EH (cell line): ENCODE measurements around the gene BCL2L1.
"Not testable (repeated sequence)": the region's sequence is repeated elsewhere in the genome, so short reads cannot be mapped to it uniquely, and the experiment has no call there.

ENCODE experiments used
- DNase-seq: peaks from one replicate; pipeline ENCODE4 v3.0.0-alpha.2; 2015; ENCODE audit warnings: low read depth

The BCL2L1 gene

DNA sequence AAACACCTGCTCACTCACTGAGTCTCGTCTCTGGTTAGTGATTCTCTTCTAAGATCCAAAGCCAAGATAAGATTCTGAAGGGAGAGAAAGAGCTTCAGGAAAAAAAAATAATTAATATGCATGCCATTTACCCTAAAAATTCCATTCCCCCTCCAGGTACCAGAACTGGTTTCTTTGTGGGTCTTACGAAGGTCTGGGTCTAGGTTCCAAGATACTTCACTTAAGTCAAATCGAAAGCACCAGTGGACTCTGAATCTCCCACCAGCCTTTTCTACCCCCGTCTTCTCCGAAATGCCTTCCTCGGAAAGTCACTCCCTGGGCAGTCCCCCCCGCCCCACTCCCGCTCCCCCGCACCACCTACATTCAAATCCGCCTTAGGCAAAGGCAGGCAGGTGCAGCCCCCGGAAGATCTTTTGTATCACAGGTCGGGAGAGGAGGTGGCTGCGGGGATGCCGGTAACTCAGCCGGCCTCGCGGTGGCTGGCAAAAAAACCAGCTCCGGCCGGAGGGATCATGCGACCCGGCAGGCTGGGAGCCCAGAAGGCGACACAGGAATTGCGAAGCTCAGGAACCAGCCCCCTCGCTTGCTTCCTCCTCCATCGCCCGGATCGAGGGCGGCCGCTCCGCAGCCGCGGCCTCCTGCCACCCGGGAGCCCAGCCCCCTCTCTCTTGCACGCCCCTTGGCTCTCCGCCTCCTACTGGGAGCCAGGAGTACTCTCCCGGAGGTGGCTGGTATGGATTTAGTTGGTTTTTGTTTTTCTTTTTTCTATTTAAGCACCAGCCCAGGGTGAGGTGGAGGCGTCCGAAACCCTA is at the start of gene BCL2L1:
Gene BCL2L1, minus strand, starts transcription at position 612 of the 812 bp plus-strand sequence. CDS start 650 bp downstream, outside the sequence.
- peak; percentile 89 for DNase-seq

DNA sequence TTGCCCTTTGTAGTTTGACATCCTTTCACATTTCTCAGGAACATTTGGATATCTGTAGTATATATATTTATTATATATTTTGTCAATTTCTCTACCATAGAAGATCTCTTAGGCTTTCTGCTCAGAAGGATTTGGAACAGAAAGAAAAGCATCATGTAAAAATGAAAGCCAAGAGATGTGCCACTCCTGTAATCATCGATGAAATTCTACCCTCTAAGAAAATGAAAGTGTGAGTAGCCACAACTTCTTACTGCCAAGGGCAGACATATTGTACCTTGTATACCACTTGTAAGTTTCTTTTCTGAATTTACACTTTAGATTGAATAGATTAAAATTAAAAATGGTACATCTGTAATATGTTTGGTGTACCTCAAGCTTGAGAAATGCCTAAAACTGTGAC is 47.6 kb upstream of the BCL2L1 start:
- DNase-seq, result peak; percentile 35

DNA sequence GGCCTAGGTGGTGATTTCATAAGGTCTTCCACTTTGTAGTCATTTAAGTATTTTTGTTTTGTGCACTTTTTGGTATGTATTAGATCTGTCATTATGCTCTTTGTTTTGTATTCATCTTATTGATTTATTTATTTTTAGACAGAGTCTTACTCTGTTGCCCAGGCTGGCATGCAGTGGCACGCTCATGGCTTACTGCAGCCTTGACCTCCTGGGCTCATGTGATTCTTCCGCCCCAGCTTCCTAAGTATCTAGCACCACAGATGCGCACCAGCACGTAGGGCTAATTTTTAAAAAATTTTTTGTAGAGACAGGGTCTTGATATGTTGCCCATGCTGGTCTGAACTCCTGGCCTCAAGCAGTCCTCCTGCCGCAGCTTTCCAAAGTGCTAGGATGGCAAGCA is 47.0 kb upstream of the BCL2L1 start:
- DNase-seq, result no peak

DNA sequence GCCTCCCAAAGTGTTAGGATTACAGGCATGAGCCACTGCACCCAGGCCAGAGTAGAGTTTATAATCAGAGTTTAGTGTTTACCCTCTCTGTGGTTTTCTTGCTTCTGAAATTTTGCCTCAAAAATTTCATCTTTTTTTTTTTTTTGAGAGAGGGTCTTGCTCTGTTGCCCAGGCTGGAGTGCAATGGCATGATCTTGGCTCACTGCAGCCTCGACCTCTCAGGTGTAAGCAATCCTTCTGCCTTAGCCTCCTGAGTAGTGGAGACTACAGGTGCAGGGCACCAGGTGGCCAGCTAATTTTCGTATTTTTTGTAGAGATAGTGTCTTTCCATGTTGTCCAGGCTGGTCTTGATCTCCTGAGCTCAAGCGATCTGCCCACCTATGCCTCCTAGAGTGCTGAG is 45.1 kb upstream of the BCL2L1 start:
- no peak for DNase-seq

DNA sequence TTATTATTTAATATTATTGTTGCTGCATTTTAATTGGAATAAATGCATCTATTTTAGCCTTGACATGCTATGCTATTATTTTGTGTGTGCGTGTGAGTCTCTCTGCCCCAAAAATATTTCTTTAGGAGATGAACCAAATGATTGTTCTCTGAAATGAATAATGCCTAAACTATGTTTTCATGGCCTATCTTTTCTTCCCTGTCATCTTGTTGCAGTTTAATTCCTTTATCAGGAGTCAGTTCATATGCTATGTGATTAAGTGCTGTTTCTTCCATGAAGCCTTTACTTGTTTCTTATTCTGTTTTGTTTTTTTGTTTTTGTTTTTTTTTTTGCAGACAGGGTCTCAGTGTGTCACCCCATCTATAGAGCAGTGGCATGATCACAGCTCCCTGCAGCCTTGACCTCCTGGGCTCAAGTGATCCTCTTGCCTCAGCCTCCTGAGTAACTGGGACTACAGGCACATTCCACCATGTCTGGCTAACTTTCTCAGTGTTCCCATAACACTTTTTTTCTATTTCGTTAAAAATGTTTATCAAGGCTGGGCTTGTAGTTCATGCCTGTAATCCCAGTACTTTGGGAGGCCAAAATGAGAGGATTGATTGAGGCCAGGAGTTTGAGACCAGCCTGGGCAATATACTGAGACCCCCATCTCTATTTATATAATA is 42.1 kb upstream of the BCL2L1 start:
- peak; percentile 86 for DNase-seq

DNA sequence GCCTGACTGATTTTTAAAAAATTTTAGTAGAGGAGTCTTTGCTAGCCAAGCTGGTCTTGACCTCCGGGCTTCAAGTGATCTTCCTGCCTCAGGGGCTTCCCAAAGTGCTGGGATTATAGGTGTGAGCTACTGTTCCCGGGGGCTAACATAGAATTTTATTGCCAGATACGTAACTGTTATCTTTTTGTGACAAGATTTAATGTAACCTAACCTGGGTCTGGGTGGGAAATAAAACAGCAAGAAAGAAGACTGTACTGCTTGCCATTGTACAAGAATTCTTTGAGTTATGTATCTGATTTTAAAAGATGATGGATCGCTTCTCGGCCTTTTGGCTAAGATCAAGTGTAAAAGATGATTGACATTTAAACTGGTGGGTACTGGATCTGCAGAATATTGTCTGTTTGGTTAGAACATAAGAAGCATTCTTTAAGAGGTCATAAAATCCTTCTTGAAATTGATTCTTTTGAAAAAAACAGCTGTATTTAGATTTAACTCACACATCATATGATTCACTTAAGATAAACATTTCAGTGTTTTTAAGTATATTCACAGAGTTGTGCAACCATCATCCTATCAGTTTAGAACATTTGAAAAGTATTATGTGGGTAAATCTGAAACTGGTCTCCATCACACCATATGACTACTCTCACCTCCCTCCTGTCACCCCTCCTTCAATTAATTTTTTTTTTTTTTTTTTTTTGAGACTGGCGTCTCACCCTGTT is 38.0 kb upstream of the BCL2L1 start:
- peak; percentile 78 for DNase-seq

DNA sequence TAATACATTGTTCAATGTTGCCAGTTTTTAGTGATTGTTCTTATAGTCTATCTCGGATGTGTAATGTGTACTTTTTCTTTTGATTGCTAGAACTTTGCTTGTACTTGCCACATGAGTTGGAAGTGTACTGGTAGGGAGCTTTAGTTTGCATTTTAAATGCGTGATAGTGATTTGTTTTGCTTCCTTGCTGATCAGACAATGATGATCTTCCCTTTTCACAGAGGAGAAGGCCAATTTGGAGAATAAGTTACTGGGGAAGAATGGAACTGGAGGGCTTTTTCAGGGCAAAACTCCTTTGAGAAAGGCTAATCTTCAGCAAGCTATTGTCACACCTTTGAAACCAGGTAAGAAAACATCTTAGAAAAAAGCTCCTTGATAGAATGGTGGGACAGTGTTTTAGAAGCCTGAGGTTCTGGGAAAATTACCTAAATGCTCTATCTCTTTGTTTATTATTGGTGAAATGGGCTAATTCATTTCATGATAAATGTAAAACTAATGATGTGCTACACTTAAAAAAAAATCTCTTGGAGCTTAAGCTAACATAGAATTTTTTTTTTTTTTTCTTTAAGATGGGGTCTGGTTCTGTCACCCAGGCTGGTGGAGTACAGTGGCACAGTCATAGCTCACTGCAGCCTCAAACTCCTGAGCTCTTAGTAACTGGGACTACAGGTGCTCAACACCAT is 37.3 kb upstream of the BCL2L1 start:
- no peak for DNase-seq

DNA sequence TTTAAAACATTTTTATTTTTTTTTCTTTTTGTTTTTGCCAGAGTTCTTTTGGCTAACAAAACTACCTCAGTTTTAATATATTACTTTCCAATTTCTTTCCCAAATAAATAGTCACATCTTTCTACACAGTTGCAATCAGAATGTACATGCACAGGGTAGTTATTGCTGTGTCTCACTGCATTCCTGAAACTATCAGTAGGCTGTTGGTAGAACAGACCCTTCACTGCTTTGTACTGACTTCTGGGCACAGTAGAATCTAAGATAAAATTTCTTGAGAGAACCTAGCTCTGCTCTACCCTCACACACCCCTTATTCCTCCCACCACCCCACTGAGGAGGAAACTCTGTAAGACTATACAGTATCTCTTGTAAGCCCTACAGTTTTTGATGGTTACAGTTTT is 36.3 kb upstream of the BCL2L1 start:
- no peak for DNase-seq

DNA sequence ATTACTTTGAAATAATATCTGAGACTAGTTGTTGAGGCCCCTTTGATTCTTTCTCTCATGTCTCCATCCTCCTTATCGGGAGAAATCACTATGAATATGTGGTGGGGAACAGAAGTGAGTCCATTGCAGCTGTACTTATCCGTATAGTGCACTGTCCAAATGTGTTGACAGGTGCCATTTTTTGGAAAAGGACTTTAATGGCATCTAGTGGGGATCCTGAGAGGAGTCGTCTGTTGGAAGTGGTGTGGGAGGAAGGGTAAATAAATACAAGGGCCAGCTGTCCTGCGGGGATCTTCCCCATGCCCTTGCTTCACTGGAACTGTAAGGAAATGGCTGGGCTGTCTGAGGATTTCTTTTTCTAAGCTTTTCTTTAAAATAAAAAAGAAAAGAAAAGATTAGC is 35.9 kb upstream of the BCL2L1 start:
- no peak for DNase-seq

DNA sequence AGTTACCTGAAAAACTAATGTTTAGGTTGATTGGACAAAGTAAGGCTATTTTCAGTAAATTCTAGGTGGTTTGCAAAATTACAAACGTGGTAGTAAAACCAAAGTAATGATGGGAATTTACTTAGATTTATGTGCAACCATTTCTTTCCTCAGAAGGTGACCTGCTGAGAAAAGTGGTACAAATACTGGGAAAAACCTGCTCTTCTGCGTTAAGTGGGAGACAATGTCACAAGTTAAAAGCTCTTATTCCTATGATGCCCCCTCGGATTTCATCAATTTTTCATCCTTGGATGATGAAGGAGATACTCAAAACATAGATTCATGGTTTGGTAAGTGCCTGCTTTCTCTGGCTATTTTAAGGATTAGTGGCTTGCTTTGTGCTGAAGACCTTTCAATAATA is 34.6 kb upstream of the BCL2L1 start:
- no peak for DNase-seq

DNA sequence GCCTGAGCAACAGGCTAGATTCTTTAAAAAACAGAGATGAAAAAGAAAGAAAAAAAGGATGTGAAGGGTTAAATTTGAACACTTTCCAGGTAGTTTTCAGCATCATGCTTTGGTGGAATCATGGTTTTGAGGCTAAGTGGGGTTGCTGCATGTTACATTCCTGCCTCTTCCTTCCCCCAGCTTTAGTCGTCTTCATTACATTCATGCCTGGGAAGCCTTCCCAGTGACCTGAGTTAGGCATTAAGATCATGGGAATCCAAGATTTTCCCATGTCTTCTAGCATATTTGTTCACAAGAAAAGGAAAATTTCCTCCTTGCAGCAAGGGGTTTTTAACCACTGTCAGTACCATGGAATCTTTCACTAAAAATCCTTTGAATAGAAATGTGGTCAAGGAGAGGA is 28.5 kb upstream of the BCL2L1 start:
- peak; percentile 97 for DNase-seq

DNA sequence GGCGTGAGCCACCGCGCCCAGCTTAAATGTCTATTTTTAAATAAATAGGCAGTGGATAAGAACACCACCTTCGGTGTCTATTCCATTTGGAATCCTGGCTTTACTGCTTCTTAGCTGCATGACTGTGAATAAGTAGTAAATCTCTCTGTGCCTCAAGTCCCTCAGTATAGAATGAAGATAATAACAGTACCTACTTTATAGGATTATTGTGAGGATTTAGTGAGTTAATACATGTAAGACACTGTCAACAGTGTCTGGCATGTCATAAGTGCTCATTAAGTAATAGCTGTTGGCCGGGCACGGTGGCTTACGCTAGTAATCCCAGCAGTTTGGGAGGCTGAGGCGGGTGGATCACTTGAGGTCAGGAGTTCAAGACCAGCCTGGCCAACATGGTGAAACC is 26.6 kb upstream of the BCL2L1 start:
- no peak for DNase-seq

DNA sequence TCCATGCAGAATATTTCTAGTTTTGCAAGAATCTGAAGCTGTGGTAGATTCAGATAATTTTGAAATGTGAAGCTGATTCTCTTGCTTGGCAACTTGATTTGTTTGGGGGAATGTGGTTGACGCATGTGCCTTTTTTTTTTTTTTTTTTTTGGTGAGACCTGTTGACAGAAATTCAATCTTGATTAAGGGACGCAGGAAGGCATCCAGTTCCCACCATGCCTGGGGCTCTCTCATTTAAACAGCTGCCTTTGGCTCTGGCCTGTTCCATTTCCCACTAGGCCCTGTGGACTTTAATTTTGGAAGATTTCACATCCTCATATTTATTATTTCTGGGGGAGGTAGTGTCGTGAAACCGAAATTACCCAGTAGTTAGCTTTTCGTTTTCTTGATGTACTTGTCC is 25.0 kb upstream of the BCL2L1 start:
- DNase-seq, result no peak

DNA sequence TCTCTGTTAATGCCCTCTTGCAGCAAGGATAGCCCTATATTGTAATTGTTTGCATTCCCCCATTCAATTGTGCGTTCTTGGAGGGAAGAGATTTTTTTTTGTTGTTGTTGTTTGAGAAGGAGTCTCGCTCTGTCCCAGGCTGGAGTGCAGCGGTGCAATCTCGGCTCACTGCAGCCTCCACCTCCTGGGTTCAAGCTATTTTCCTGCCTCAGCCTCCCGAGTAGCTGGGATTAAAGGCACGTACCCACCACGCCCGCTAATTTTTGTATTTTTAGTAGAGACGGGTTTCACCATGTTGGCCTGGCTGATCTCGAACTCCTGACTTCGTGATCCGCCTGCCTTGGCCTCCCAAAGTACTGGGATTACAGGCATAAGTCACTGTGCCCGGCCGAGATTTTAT is 24.4 kb upstream of the BCL2L1 start:
- DNase-seq, result not testable (repeated sequence)

DNA sequence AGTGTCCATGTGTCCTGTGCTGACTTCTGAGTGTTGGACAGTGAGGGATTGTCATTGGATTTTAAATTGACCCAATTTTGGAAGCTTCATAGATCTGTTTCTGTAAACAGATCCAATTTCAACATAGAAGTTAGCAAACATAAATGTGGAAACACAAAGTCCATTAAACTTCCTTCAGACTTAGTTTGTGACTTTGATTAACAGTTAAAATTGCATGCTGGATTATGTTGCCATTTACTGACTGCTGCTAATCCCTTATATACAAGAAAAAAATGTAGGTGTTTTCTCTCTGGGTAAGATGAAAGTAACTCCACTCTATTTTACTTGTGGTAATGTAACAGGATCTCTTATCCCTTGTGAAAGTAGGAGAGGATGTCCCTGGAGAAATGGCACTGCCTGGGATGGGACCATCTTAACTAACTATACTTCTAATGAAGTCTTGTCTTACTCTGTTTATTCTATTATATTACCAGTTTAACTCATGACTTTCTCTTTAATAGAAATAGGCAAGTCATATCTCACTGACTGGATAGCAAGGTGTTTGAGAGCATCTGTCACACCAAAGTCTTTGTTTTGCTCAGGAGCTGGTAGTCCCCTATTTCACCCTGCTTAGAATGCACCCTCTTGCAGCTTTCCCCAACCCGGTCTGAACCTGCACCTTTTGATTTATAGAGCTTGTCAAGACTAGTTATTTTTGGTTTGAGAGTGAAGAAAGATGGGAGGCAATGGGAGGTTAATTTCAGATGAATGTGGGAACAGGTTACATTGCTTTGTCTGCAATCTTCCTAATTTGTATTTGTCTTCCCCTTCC is 23.6 kb upstream of the BCL2L1 start:
- no peak for DNase-seq

DNA sequence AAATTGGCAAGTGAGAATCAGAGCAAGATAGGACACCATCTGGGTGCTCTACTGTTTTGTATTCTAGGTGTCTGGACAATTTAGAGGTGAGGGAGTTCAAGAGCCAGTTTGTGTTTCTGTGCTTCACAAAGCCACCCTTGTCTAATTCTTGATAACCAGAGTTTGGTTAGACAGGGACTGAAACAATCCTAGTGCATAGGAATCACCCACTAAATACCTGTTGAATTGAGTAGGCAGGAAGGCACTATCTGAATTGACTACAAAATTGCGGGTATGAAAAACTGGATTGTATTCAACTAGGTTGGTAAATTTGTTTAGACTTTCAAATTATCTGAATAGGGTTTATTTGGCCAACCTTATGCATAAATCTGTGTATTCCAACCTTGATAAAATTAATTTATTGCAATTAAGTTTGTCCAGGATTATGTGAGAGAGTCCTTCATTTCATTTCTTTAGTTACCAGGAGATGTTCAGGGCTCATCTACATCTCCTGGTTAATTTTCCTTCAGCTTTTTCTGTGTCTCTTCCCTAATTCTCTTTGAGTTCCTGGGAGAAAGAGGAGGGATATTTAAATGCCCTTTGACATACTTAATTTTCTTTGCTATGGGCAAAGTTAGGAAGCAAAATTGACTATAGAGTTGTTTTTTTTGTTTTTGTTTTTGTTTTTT is 18.1 kb upstream of the BCL2L1 start:
- no peak for DNase-seq

DNA sequence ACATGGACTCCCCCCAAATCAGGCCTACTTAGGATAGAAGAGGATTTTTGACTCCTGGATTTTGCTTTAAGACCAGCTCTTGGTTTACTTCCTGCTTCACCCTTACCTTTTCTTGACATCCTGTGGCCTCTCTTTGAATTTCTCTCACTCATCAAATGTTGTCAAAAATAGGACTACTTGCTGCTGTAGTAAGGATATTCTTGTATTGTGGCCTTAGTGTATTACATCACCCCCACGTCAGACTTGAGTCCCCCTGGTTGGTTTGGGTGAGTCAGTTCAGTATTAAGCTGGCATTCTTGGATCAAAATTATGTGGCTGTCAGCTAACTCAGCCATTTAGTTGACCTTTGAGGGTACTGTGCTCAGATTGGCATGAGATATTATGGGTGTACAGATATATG is 17.5 kb upstream of the BCL2L1 start:
- DNase-seq, result peak; percentile 64

DNA sequence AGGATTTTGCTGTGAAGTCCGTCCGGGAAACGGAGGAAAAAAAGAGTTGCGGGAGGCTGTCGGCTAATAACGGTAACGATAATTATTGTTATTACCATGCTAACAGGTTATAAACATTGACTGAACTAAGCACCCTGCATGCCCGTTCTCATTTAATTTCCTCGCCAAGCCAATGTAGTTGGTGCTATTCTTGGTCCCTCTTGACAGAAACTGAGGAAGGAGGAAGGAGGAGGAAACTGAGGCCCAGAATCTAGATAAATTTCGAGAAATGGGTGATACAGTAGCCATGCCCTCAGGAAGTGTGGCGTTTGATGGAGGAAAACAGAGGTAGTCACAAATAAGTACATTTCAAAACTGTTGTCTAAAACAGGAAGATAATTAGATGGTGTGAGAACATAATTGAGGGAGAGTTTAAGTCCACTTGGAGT is 16.9 kb upstream of the BCL2L1 start:
- DNase-seq, result no peak

DNA sequence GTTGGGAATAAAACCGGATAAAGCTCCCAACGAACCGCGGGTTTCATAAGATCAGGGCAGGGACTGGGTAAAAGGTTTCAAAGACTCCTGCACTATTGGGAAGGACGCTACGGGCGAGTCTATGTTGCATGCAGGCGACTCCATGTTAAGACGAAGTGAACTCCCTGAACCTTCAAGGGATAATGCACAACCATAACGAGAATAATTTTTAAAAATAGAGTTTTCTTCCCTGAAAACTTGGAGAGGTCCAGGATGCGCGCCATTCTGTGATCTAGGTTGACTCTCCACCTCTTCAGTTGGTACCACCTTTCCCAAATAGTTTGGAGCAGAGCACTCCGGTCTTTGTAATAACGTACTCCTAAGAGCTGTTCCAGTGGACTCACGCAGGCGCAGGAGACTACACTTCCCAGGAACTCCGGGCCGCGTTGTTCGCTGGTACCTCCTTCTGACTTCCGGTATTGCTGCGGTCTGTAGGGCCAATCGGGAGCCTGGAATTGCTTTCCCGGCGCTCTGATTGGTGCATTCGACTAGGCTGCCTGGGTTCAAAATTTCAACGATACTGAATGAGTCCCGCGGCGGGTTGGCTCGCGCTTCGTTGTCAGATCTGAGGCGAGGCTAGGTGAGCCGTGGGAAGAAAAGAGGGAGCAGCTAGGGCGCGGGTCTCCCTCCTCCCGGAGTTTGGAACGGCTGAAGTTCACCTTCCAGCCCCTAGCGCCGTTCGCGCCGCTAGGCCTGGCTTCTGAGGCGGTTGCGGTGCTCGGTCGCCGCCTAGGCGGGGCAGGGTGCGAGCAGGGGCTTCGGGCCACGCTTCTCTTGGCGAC is 16.3 kb upstream of the BCL2L1 start, which contains the start of gene TPX2:
Gene TPX2, plus strand, starts transcription at position 562 of the 821 bp plus-strand sequence. CDS start 18,187 bp downstream, outside the sequence.
- peak; percentile 98 for DNase-seq

DNA sequence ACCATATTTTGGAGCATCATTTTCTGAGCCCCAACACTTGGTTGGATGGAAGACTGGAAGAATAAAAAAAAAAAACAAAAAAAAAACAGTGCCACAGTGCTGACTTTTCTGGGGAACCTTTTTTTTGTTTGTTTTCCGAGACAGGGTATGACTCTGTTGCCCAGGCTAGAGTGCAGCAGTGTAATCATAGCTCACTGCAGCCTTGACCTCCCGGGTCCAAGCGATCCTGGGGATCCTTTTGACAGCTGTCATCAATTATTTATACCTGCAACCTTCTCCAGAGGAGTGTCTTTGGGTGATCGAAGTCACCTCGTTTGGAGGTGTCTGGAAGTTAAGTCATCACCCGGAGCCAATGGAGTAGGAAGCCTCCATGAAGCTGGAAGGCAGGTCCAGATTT is 8.7 kb upstream of the BCL2L1 start:
- no peak for DNase-seq
